T-cell (primary cell): ENCODE results near the gene SCMH1. TPM values are rescaled to one million over a fixed set of nuclear protein-coding genes. Genes with fewer than 3 reads are reported as not detected.

Experiments
- ATAC-seq, 4 experiments: fragments of 200-7000 bp in 3 of 4; fragments of 150-1000 bp in 1 of 4; cut with Tn5 transposase; replicated peaks in 1 of 4; 1 replicate in 3 of 4; 2 replicates in 1 of 4; pipeline ENCODE4 v1.10.0; 2021; ENCODE audit warnings: moderate library complexity in 3 of 4, mild to moderate bottlenecking in 2 of 4, moderate number of reproducible peaks in 1 of 4
- CTCF ChIA-PET, 2 donors: fragments of 300-600 bp; sonication (Branson Sonifier 250); formaldehyde crosslinking; loops; one replicate each; lab custom pipeline; 2022; ENCODE audit warnings: antibody characterized with exemption in 2 of 2; lab: Charles Lee
- POLR2A ChIA-PET, 2 donors: fragments of 300-600 bp; sonication (Branson Sonifier 250); formaldehyde crosslinking; loops; one replicate each; lab custom pipeline; 2022; ENCODE audit warnings: antibody characterized with exemption in 2 of 2; lab: Charles Lee
- DNase-seq, 35 experiments: peaks; one replicate each; pipeline versions ENCODE4 v3.0.0 to v3.0.0-alpha.2; 2013 to 2023
- H3K27ac ChIP-seq: one replicate; pipeline ENCODE4 v1.5.1; 2013; ENCODE audit warnings: low read length
- H3K27me3 ChIP-seq, 2 experiments: replicated peaks in 1 of 2; 1 replicate in 1 of 2; 2 replicates in 1 of 2; pipeline versions ENCODE4 v1.6.1 to v1.7.0; 2013; ENCODE audit warnings: low read length in 1 of 2, mixed read lengths in 1 of 2; ENCODE audit not compliant: control insufficient read depth in 2 of 2, insufficient read depth in 2 of 2; ENCODE audit errors: extremely low read depth in 1 of 2
- H3K36me3 ChIP-seq, 2 donors: 1 replicate in 1 of 2; 2 replicates in 1 of 2; pipeline versions ENCODE4 v1.6.1 to v1.7.0; 2013; ENCODE audit warnings: low read length in 1 of 2; ENCODE audit not compliant: control insufficient read depth in 2 of 2, insufficient read depth in 1 of 2; ENCODE audit errors: extremely low read depth in 1 of 2
- H3K4me1 ChIP-seq, 2 experiments: 1 replicate in 1 of 2; 2 replicates in 1 of 2; pipeline versions ENCODE4 v1.6.1 to v1.7.0; 2013; ENCODE audit warnings: low read length in 2 of 2, mixed read lengths in 1 of 2; ENCODE audit not compliant: insufficient read depth in 2 of 2, control insufficient read depth in 1 of 2; ENCODE audit errors: extremely low read depth in 1 of 2
- H3K4me3 ChIP-seq, 2 donors: 1 replicate in 1 of 2; 2 replicates in 1 of 2; pipeline versions ENCODE4 v1.5.1 to v1.7.0; 2013; ENCODE audit warnings: mild to moderate bottlenecking in 2 of 2, low read length in 1 of 2, moderate library complexity in 1 of 2; ENCODE audit not compliant: control insufficient read depth in 1 of 2; ENCODE audit errors: extremely low read depth in 1 of 2
- H3K9me3 ChIP-seq: 2 replicates; pipeline ENCODE4 v1.7.0; 2013
- H3K27ac Mint-ChIP-seq, 2 donors: one replicate each; pipeline ENCODE4 v1.8.0; 2020 to 2021; ENCODE audit warnings: mild to moderate bottlenecking in 2 of 2, mixed read lengths in 2 of 2
- H3K27me3 Mint-ChIP-seq, 2 donors: one replicate each; pipeline ENCODE4 v1.8.0; 2021 to 2022; ENCODE audit warnings: mixed read lengths in 2 of 2
- H3K36me3 Mint-ChIP-seq: one replicate; pipeline ENCODE4 v1.8.0; 2021; ENCODE audit warnings: mixed read lengths
- H3K4me1 Mint-ChIP-seq, 3 donors: one replicate each; pipeline ENCODE4 v1.8.0; 2020 to 2022; ENCODE audit warnings: mixed read lengths in 3 of 3, mild to moderate bottlenecking in 1 of 3
- H3K4me3 Mint-ChIP-seq, 3 donors: one replicate each; pipeline ENCODE4 v1.8.0; 2020 to 2022; ENCODE audit warnings: mild to moderate bottlenecking in 3 of 3, mixed read lengths in 3 of 3, moderate library complexity in 3 of 3
- H3K9me3 Mint-ChIP-seq, 3 donors: one replicate each; pipeline ENCODE4 v1.8.0; 2020 to 2022; ENCODE audit warnings: mixed read lengths in 3 of 3
- WGBS: methylation state at CpG from one replicate; pipeline ENCODE4 v1.1.5; 2013; ENCODE audit warnings: missing lambda C conversion rate; ENCODE audit not compliant: insufficient coverage; 5-methylcytosine and 5-hydroxymethylcytosine counted together
- total RNA-seq, 35 experiments: library from RNA in 6 of 35; stranded (reverse) in 6 of 35; fragments of 120-200 nt in 1 of 35; gene quantifications; one replicate each; pipeline versions ENCODE4 v1.2.1 to v1.2.4 and lab custom pipeline; 2013 to 2026

Gene SCMH1
- total RNA-seq, 5 donors from 2014 or later (not counting 1 experiment from before 2014, with no cell fraction given) = 14.8 to 24.2 (median 19.6) TPM

DNA sequence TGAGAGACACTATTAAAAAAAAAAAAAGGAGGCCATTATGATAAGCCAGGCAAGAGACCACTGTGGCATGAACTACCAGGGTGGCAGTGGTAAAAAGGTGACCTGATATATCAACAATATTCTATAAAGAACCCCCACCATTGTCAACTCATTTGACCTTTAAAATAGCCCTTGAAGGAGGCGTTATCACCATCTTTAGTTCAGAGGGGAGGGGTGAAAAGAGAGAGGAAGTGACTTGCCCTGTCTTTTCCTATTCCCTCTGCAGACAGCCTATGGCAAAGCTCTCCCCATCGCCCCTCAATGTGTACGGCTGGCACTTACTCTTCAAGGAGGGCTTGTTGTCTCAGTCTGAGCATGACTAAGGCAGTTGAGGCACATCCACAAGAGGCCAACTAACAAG is 208.8 kb downstream of the SCMH1 start:
- Histone ChIP-seq H3K9me3 (no peaks in the 10 kb centered on the region), H3K36me3 (peaks cover 0 to 45% of the 10 kb centered on the region in 2 donors), H3K27me3 (no peaks in the 10 kb centered on the region), H3K4me3 (no peak overlapping the region), H3K27ac (no peak overlapping the region), H3K4me1 (no peaks in the 10 kb centered on the region)
- ATAC-seq (no peak), DNase-seq (no peak)
- H3K9me3 Mint-ChIP-seq = no peaks in the 10 kb centered on the region
- ChIA-PET POLR2A (no interaction called here), CTCF (no interaction called here)
- H3K4me3 Mint-ChIP-seq = no peak overlapping the region
- H3K27me3 Mint-ChIP-seq = no peaks in the 10 kb centered on the region
- no peak overlapping the region for H3K27ac Mint-ChIP-seq
- 92% methylated on average over 2 of the region's 3 CpGs for WGBS
- peaks cover 37% of the 10 kb centered on the region for H3K36me3 Mint-ChIP-seq
- no peaks in the 10 kb centered on the region for H3K4me1 Mint-ChIP-seq

- Histone ChIP-seq H3K36me3 (peaks cover 0 to 45% of the 10 kb centered on the region in 2 donors), H3K4me1 (no peaks in the 10 kb centered on the region), H3K27me3 (no peaks in the 10 kb centered on the region), H3K27ac (no peak overlapping the region), H3K4me3 (no peak overlapping the region), H3K9me3 (no peaks in the 10 kb centered on the region)
- Mint-ChIP-seq H3K4me3 (no peak overlapping the region), H3K4me1 (no peaks in the 10 kb centered on the region), H3K9me3 (no peaks in the 10 kb centered on the region), H3K27me3 (no peaks in the 10 kb centered on the region), H3K36me3 (peaks cover 40% of the 10 kb centered on the region), H3K27ac (no peak overlapping the region)
- 60% methylated on average over 1 of the region's 2 CpGs for WGBS
- CTCF ChIA-PET = no interaction called here
- no peak for DNase-seq
- no peak for ATAC-seq
- POLR2A ChIA-PET = no interaction called here
Measured at GRCh38 chr1:41032147-41032546, 210.0 kb downstream of the SCMH1 start.

GRCh38 chr1:41030872-41031616 is 211.1 kb downstream of the SCMH1 start:
- DNase-seq = no peak
- H3K27ac Mint-ChIP-seq = no peak overlapping the region
- H3K27me3 ChIP-seq = no peaks in the 10 kb centered on the region
- H3K36me3 Mint-ChIP-seq = peaks cover 40% of the 10 kb centered on the region
- no peaks in the 10 kb centered on the region for H3K9me3 ChIP-seq
- peaks cover 0 to 35% of the 10 kb centered on the region in 2 donors for H3K36me3 ChIP-seq
- H3K4me3 Mint-ChIP-seq = no peak overlapping the region
- H3K4me1 ChIP-seq = peaks cover 0 to 3% of the 10 kb centered on the region in 2 experiments
- H3K27me3 Mint-ChIP-seq = no peaks in the 10 kb centered on the region
- no peaks in the 10 kb centered on the region for H3K9me3 Mint-ChIP-seq
- CTCF ChIA-PET = no interaction called here
- 97% methylated on average over 7 of the region's 8 CpGs for WGBS
- no peak for ATAC-seq
- peaks cover 5 to 7% (median 6%) of the 10 kb centered on the region in 3 donors for H3K4me1 Mint-ChIP-seq
- no peak overlapping the region for H3K4me3 ChIP-seq
- POLR2A ChIA-PET = no interaction called here
- no peak overlapping the region for H3K27ac ChIP-seq

DNA sequence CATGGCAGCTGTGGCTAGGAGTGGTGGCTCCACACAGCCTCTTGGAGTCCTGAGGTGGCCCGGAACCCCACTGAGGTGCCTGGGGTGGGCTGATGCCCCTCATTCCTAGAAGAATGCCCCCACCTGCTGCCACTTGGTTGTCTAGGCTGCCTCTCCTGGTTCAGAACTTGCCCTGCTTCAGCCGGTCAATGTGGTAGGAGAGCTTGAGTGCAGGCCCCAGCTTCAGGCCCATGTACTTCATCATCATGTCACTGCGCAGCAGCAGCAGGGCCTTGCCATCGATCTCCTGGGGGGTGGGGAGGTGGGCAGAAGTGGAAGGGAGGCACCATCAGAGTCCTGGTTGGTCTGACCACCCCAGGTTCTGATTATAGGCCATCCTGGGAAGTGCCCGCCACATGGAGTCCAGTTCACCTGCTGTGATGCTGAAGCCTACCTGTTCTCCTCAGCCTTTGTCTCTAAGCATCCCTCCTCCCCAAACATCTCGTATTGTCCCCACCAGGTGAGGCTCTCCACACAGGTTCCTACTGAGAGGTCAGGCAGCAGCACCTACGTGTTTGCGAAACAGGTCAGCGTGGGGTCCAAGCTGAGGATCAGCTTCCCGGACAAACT is 214.0 kb downstream of the SCMH1 start:
- CTCF ChIA-PET = interaction anchor here in 1 of 2 donors (0.7 kb wide), 1 partner anchor 10 kb away, joined by 6 read pairs; no protein-coding TSS in a partner anchor
- peaks cover 0 to 23% of the 10 kb centered on the region in 2 donors for H3K36me3 ChIP-seq
- H3K27me3 ChIP-seq = no peaks in the 10 kb centered on the region
- ATAC-seq = no peak
- Mint-ChIP-seq H3K4me1 (peaks cover 5 to 7% (median 7%) of the 10 kb centered on the region in 3 donors), H3K4me3 (no peak overlapping the region), H3K27me3 (no peaks in the 10 kb centered on the region), H3K9me3 (no peaks in the 10 kb centered on the region), H3K27ac (no peak overlapping the region), H3K36me3 (peaks cover 33% of the 10 kb centered on the region)
- no peak overlapping the region for H3K27ac ChIP-seq
- no peak overlapping the region for H3K4me3 ChIP-seq
- no peak for DNase-seq
- H3K9me3 ChIP-seq = no peaks in the 10 kb centered on the region
- H3K4me1 ChIP-seq = peaks cover 0 to 3% of the 10 kb centered on the region in 2 experiments
- POLR2A ChIA-PET = no interaction called here
- WGBS = 98% methylated on average over 6 of the region's 10 CpGs

DNA sequence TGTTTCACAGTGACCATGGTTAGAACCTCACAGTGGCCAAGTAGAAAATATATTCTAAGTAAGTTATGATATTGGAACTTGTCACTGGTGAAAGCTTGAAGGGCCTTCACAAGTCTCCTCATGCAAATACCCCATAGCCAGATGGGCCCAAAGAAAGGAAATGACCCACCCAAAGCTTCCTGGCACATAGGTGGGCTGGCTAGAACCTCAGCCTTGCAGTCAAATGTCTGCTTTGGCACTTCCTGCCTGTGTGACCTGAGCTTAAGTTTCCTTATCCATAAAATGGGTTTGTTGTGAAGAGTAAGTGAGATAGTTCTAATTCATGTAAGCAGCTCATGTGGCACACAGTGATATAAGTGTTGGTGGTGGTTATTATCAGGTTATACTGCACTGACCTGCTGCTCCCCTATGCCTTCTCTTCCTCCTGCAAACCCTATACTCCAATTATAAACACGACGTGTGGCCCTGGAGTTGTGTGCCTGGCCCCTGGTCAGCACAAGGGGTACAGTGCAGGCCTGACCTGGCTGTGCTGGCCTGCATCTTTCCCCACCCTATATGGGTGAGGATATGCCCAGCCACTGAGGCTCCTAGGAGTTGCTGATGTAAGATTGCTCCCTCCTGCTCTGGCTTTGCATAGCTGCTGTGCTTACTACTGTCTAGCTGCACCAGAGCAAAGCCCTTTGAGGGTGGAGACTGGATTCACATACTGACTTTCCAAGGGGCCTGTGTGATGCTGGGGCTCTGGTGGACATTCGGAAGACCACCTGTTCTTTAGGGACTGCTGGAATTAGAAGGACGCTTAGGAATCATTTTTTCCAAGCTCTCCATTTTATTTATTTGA is 215.9 kb downstream of the SCMH1 start:
- Histone ChIP-seq H3K27ac (no peak overlapping the region), H3K4me1 (peaks cover 0 to 12% of the 10 kb centered on the region in 2 experiments), H3K36me3 (peaks cover 0 to 19% of the 10 kb centered on the region in 2 donors), H3K4me3 (no peak overlapping the region), H3K9me3 (no peaks in the 10 kb centered on the region), H3K27me3 (no peaks in the 10 kb centered on the region)
- POLR2A ChIA-PET = no interaction called here
- Mint-ChIP-seq H3K36me3 (peaks cover 24% of the 10 kb centered on the region), H3K4me3 (no peak overlapping the region), H3K9me3 (no peaks in the 10 kb centered on the region), H3K27ac (no peak overlapping the region), H3K4me1 (peaks cover 7 to 13% (median 9%) of the 10 kb centered on the region in 3 donors), H3K27me3 (no peaks in the 10 kb centered on the region)
- CTCF ChIA-PET = interaction anchor here in 1 of 2 donors (0.7 kb wide), 1 partner anchor 40 kb away, joined by 6 read pairs; no protein-coding TSS in a partner anchor
- WGBS = 100% methylated on average over 2 of the region's 4 CpGs
- DNase-seq (no peak), ATAC-seq (no peak)

DNA sequence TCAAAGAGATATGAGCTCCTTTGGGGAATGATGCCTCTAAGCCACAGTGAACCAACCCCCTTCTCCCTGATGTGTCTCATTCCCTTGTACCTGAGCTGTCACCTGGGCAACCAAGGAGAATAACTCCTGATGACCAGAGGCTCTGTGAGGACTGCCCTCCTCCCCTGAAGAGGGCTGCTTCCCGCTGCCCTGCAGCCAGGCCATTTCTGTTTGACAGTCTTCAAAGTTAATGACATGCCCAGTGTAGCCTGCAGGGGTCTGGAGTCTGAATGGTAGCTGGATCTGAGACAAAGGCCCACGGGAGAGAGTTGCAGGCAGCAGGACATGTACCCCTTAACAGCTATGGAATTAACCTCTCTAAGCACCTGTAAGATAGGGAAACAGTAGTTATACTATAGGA is 217.2 kb downstream of the SCMH1 start:
- 100% methylated on average over 1 of the region's 2 CpGs for WGBS
- H3K4me3 Mint-ChIP-seq = no peak overlapping the region

More for the DNA sequence above, 217.2 kb downstream of the SCMH1 start:
- no peak overlapping the region for H3K27ac ChIP-seq
- H3K27me3 Mint-ChIP-seq = no peaks in the 10 kb centered on the region
- H3K36me3 ChIP-seq = peaks cover 0 to 17% of the 10 kb centered on the region in 2 donors
- ChIA-PET CTCF (interaction anchor here in 1 of 2 donors (0.7 kb wide), 1 partner anchor 42 kb away, joined by 6 read pairs; no protein-coding TSS in a partner anchor), POLR2A (no interaction called here)
- H3K27me3 ChIP-seq = no peaks in the 10 kb centered on the region
- H3K27ac Mint-ChIP-seq = no peak overlapping the region
- DNase-seq (no peak), ATAC-seq (no peak)
- H3K36me3 Mint-ChIP-seq = peaks cover 17% of the 10 kb centered on the region
- no peaks in the 10 kb centered on the region for H3K9me3 Mint-ChIP-seq
- no peak overlapping the region for H3K4me3 ChIP-seq
- H3K4me1 Mint-ChIP-seq = peaks cover 7 to 14% (median 9%) of the 10 kb centered on the region in 3 donors
- no peaks in the 10 kb centered on the region for H3K9me3 ChIP-seq
- peaks cover 0 to 12% of the 10 kb centered on the region in 2 experiments for H3K4me1 ChIP-seq
